ENCODE results near the gene HADH. TPM values are rescaled to one million over a fixed set of nuclear protein-coding genes. Genes with fewer than 3 reads are reported as not detected.
"Not testable (repeated sequence)": the region's sequence is repeated elsewhere in the genome, so short reads cannot be mapped to it uniquely, and the experiment has no call there.

Gene HADH
- total RNA-seq, 1 donor from 2014 or later: 121 TPM

- intact Hi-C loops (cut with DNase I): not testable (repeated sequence)
Measured at GRCh38 chr4:108050166-108051111, 60.8 kb downstream of the HADH start.

GRCh38 chr4:108051343-108051742, 61.7 kb downstream of the HADH start:
- intact Hi-C loops (cut with DNase I): no loop called here
- no peak for DNase-seq (ENCODE audit: low spot score)

More at GRCh38 chr4:108050166-108051111, 60.8 kb downstream of the HADH start:
- DNase-seq (ENCODE audit: low spot score): not testable (repeated sequence)

- no peak for DNase-seq (ENCODE audit: low spot score)
- intact Hi-C loops (cut with DNase I): no loop called here
Measured at GRCh38 chr4:108052558-108053120, 63.0 kb downstream of the HADH start.

DNA sequence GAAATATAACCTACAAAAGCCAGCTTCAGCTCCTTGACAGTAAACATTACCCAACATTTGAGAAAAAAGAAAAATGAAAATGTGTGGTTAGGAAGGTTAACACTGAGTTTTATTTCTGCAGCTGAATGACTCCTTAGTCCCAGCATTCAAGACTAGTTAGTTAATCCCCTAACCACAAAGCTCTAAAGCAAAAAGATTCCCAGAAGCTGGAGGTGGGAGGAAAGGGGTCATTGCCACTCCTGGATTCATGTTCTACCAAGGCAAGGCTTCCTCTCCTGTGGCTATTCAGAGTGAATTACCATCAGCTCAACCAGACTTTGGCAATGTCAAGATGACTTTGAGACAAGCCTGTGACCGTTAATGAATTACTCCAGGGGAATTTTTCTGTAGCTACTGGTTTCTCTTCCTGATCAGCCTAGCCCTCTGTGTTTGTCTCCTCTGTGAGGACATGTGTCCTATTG, 63.6 kb downstream of the HADH start:
- no peak for DNase-seq (ENCODE audit: low spot score)
- intact Hi-C loops (cut with DNase I): no loop called here

GRCh38 chr4:108054025-108054638, 64.4 kb downstream of the HADH start:
- no peak for DNase-seq (ENCODE audit: low spot score)
- intact Hi-C loops (cut with DNase I): no loop called here

DNA sequence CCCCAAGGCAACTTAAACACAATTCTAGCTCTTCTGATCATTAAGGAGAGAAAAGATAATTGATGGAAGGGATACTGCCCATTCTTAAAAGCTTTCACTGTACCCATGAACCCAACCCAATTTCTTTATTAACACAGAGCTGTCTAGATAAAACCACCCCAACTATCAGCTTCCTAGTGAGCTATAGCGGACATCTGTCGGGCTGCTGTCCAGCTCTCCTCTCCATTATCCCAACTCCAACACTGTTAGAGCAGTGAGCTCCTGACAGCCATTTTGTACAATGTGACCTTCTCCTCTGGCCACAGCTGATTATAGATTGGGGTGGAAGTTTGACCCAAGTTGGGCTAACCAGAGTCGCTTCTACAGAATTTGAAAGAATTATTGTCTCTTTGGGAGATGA, 66.1 kb downstream of the HADH start:
- DNase-seq (ENCODE audit: low spot score): no peak
- intact Hi-C loops (cut with DNase I): loop anchor here (5.0 kb wide), 2 partner anchors 457 to 517 kb away; no protein-coding TSS in a partner anchor

- intact Hi-C loops (cut with DNase I): loop anchor here (5.0 kb wide), 2 partner anchors 456 to 516 kb away; no protein-coding TSS in a partner anchor
- no peak for DNase-seq (ENCODE audit: low spot score)
Measured at GRCh38 chr4:108056418-108056817, 66.7 kb downstream of the HADH start.

DNA sequence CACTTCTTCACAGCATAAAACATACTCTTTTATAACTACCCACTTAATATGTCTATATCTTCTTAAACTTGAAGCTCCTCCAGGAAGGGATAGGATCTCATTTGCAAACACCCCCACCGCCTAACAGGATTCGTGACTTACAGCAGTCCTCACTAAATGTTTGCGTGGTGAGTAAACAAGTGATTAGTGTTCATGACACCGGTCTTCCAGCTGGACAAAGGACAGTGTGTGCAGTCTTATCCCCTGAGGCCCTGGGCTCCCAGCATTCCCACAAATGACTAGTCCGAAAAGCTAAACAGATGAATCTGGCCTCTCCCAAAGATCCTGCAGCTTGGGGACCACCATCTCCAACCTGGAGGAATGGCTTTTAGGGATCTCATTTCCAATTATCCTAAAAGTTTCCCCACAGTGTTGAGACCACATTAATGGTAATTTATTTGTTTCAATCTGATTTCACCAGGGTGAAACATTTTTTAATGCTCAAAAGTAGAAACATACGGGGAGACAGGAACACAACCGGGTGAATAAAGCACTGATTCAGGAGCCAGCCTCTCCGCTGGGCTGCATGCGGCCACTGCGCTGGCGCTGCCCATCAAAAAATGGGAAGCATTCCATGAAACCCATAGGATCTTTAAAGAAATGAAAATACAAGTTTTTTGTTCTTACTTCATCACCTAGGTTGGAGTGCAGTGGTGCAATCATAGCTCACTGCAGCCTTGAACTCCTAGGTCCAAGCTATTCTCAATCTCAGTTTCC, 69.2 kb downstream of the HADH start:
- no peak for DNase-seq (ENCODE audit: low spot score)
- intact Hi-C loops (cut with DNase I): loop anchor here (5.0 kb wide), 2 partner anchors 453 to 513 kb away; no protein-coding TSS in a partner anchor

DNA sequence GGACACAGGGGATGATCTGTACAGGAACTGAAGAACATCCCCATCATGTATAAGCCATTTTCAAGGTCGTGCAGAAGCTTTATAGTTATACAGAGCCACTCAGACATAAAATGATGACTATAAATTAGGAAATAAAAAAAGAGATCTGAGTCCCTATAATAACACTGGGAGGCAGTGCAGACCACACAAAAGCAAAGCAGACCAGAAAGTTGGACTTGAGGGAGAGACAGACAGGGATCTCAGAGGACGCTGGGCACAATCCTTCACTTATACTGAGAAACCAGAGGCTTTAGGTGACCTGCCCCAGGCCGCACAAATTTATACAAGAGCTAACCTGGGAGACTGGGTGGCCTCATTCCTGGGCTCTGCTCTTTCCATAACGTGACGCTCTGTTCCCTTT, 70.5 kb downstream of the HADH start:
- DNase-seq (ENCODE audit: low spot score): no peak
- intact Hi-C loops (cut with DNase I): no loop called here

DNA sequence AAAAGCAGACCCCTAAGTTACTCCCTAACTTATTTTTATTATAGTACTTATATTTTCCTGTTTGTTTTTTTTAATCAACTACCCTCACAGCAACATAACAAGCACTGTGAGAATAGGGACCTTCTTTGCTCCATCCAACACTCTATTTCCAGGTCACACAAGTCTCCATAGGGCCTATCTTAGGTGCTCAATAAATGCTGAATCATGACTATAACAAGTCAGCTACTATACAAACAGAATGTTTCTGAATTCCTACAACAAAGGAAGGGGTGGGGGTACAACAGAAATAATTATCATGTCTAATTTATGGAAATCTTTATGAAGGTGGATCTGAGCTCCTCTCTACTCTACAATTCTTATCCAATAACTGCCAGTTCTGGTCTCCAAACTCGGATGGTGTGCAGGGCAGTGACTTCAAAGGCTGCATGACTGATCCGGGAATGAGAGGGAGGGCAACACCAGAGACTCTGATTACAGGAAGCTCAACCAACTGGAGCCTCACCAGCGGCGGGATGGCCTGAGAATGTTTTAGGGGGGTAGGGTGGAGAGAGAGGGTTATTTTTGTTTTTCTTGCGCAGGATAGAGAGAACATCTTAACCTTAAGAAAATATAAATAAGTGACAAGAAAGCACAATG, 71.1 kb downstream of the HADH start:
- no peak for DNase-seq (ENCODE audit: low spot score)
- intact Hi-C loops (cut with DNase I): no loop called here

DNA sequence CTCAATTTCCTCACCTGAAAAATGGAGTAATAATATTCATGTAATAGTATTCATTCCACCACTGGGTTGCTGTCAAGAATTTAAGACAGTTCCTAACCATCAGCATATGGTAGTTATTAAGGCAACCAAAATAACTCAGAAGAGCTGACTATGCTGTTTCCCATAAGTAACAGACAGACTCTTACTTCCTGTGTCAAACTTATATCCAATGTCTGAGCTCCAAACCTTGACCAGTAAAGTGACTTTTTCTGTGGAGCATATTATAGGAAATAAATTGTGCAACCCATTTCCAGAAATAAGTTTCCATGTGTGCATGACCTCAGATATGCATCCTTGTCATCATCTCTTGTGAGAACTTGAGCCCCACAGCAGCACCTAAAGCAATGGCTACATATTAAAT, 78.8 kb downstream of the HADH start:
- intact Hi-C loops (cut with DNase I): no loop called here
- DNase-seq (ENCODE audit: low spot score): no peak

DNA sequence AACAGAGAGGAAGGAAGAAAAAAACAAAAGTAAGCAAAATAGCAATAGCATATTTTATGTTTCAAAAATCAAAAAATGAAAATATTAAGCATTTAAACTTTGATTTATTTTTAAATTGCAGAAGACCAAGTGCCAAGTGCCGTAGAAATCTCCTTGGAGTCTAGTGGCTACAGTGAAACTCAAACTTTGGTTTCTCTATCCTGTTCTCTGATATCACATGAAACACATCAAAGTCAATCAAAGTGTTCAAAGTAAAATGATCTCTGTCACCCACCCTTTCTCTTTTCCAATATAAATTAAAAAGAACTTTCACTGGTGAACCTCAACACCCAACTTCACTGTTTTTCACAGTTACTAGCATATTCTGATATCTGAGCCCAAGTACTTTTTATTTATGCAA, 81.1 kb downstream of the HADH start:
- no peak for DNase-seq (ENCODE audit: low spot score)
- intact Hi-C loops (cut with DNase I): no loop called here

DNA sequence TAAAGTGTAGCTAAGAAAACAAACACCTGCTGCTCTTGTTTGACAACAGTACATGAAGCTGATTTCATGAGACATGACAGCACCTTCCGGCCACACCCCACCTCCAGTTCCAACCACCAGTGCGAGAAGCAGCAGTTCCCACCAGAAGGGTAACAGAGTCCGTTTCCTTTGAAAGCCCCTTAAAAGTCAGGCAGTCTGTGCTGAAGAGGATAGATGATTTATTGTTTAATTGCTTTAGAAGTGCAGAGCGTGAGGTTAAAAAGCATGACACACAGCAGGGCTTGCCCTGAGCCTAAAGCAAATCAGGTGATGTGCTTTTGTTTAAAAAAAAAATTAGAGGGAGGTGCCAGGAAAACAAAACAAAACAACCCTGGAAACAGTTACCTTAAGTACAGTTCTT, 82.6 kb downstream of the HADH start:
- intact Hi-C loops (cut with DNase I): no loop called here

DNA sequence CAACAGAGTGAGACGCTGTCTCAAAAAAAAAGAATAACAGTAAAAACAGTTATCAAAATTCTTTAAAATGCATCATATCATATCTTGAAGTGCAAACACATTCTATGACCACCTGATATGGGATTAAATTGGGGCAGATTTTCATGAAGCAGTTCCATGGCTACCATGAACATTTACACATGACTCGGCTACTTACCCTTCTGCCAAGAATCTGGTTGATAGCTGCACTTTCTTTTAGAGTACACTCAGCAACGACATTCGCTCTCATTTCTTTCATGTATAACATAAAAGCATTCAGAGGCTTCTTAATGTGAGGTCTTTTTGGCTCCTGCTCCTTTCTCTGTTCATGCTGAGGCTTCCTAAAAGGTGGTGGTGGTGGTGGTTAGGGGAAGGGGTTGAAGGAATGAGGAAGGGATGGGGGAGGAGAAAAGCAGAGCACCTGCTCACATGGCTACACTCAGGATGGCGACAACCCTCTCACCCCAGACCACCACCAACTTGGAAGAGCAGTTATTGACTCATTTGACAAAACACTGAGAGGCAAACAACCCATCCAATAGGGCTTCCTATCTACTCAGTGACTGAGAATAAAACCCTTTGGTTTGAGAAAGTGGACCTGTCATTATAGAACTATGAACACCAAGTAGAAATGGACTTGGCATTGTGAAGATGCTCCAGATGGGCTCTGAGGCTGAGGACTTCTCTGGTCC, 88.5 kb downstream of the HADH start:
- intact Hi-C loops (cut with DNase I): no loop called here
- no peak for DNase-seq (ENCODE audit: low spot score)

More for the DNA sequence above, 82.6 kb downstream of the HADH start:
- no peak for DNase-seq (ENCODE audit: low spot score)

DNA sequence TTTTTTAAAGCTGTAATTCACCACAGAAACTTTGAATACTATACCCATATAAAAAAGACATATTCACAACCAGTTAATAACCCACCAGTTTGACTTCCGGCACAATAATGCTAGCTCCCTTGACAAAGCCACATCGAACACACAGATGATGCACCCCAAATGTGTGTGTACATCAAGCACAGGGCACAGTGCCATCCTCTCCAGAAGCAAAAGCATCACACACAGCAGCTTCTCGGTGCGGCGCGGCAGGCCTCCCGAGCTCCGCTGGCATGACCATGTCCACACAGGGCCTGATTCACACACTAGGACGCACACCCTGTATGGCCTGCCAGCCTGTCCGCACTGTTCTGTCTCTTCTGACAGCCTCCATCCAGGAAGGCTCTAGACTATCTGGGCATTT, 91.1 kb downstream of the HADH start:
- no peak for DNase-seq (ENCODE audit: low spot score)
- intact Hi-C loops (cut with DNase I): no loop called here

DNA sequence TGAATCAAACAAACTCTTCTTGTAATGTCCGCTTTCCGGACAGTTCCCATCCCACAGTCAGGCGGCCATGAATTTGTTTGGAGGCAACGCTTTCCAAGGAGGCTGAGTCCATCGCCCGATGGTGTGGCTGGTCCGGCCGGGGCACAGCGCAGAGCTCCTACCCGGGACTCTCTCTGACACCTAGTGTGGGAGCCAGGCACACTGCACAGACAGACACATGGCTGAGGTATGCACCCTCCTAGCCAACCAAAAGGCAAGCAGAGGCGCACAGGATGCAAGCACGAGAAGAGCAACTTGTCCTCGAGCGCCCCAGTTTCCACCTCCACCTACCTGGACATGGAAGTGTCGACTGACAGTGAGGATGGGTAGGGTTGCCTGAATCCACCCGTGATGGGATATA, 91.6 kb downstream of the HADH start:
- no peak for DNase-seq (ENCODE audit: low spot score)
- intact Hi-C loops (cut with DNase I): no loop called here

Measured in cardiac septum (tissue), 1 donor.